HG02852 (cell line): Measurements from ENCODE around the gene LSM4.

Experiments
- ATAC-seq: cut with Tn5 transposase; IDR thresholded peaks from one replicate; pipeline ENCODE4 v1.9.1; 2021; ENCODE audit warnings: mild to moderate bottlenecking, moderate library complexity; ENCODE audit not compliant: unreplicated experiment

LSM4 gene

GRCh38 chr19:18293642-18294466 is 29.0 kb downstream of the LSM4 start:
- no peak for ATAC-seq

- ATAC-seq: no peak
These were observed 29.9 kb downstream of the LSM4 start for GRCh38 chr19:18292810-18293641.

DNA sequence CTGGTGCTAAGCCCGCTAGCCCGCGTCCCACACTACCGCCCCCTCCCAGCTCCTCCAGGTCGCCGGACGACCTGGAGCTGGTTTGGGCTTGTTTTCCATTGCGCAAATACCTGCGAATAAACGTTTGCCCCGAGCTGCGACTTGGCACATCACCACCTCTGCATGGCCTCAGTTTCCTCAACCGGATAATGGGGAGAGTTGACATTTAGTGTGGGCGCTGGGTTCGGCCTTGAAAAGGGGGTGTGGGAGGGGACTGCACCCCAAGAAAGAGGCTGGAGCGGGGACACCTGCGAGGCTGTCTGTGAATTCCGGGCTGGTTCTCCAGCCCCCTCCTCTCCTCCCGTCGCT is 30.4 kb downstream of the LSM4 start:
- no peak for ATAC-seq

DNA sequence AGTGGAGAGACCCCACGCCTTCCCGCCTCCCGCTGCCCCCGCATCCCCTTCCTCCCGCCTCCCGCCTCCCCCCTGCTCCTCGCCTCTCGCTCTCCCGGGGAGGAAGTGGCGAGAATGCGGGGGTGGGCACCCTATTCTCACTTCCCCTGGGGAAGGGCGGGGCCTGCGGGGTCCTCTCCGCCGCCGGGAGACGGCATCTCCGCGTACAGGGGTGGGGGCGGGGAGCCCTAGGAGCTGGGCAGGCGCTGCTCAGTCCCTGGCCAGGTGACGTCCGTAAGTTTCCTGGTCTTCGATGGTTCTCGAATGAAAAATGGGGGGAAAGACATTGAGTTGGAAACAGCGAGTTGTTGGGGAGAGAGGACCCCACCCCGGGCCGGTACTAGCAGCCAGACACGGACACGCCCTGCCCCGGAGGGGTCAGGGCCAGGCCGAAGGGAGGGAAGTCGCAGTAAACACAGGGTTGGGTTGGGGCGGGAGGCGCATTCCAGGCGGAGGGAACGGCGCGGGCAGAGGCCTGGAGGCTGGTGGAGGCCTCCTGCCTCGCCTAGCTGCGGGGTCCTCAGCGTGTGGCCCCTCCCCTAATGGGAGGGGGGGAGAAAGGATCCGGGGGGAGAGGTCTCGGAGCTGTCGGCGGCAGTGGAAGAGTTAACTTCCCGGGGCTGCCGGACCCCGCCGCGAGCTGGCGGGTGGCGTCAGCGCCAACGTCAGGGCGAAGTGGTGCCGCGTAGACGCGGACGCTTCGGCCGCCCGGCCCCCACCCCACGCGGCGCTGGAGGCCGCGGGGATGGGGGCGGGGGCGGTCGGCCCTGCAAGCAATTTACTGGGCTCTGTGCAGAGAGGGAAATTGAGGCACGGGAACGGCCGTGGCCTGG is 31.1 kb downstream of the LSM4 start:
- peak; percentile 52 for ATAC-seq

DNA sequence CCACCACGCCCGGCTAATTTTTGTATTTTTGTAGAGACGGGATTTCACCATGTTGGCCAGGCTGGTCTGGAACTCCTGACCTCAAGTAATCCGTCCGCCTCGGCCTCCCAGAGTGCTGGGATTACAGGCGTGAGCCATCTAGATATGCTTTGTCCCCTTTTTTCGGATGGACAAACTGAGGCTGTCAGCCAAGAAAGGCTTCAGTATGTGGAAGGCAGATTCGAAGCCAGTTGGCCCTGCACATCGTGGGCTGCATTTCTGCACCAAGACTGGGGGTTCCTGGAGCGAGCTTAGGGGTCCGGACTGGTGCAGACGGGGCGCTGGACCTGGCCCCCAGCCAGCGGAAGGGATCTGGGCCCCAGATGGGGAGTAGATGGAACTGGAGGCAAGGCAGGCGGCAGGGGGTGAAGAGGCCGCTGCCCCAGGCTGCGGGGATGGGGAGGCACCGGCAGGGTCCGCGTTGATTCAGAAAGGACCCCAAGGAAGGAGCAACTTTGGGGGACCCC is 31.8 kb downstream of the LSM4 start:
- no peak for ATAC-seq

- ATAC-seq: no peak
These were observed 32.4 kb downstream of the LSM4 start for GRCh38 chr19:18290302-18291018.

- no peak for ATAC-seq
These were observed 33.2 kb downstream of the LSM4 start for GRCh38 chr19:18289471-18290301.

DNA sequence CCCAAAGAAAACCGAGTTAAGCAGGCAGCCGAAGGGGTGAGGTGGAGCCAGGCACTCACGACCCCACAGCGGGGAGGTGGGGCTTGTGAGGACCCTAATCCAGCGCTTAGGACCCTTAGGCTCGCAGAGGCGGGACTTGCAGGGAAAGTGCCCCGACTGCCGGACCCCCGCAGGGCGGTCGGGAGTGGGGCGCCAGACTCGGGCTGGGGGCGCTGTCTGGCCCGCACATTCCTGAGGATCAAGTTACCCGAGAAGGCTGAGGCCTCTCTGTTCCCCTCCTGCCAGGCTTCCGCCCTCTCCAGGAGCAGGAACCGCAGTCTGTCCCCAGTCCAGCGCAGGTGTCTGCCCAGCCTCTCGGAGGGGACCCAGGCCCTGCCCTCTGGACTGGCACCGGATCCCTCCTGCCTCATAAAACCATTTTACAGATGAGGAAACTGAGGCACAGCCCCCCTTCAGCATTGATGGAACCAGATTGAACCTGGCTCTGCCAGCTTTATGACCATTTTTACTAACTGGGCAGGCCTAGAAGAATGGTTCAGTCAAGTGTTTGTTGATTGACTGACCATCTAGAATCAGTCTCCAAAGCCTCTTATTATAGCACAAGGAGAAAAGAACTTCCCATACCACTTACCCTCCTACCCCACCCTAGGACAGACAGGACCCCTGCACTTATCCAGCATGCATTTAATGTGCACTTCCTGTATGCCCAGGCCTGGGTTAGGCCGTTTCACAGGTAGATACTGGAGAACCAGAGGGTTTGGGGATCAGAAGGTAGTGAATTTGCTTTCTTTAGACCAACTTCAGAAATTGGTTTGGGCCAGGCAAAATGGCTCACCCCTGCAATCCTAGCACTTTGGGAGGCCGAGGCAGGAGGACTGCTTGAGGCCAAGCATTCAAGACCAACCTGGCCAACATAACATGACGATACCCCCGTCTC is 34.8 kb downstream of the LSM4 start:
- ATAC-seq: no peak

DNA sequence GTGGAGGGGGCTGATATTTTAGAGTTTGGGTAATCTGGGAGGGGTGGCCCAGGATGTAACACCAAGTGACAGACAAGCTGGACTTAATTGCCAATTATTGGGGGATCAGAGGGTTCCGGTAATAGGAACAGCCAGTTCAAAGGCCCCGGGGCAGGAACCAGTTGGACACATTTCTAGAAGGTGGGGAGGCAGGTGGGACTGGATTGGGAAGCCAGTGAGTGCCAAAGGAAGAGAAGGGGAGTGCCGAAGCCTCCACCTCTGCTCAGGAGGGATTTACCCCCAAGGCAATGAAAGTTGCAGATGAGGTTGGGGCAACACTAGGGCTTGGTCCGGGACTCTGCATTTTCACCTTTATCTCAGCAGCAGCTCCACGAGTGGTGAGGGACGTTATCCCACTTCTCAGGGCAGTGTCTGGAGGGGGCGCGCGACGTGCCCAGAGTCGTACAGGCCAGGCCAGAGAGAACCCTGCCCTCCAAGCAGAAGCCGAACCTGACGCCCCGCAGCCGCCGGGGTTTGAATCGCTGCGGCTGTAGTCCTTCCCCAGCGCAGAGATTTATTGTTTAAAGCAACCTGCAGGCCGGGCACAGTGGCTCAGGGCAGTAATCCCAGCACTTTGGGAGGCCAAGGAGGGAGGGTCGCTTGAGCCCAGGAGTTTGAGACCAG is 35.8 kb downstream of the LSM4 start:
- no peak for ATAC-seq

DNA sequence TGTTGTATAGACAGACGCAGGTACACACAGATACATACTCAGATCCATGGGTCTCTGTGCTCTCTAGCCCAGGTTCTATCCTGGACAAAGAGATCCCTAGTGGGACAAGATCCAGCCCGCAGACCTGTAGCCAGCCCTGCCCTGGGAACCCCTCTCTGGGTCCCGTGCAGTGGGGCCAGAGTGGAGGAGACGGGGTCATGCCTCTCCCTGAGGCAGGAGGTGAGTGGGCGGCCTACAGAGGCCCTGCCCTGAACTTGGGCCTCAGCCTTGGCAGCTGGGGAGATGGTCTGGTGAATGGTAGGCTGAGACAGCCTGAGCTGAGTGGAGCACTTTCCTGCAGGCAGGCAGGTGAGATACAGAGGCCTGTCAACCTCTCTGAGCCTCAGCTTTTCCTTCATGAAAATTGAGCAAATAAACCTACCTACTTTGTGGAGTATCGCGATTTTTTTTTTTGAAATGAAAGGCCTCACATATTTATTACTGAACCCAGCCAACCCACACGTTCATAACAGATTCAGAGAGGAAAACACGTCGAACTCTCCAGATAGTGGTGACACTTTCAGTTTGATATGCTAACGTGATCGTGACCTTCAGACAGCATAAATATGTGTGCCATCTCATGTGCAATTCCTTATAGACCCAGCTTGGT is 38.0 kb downstream of the LSM4 start:
- ATAC-seq: no peak

GRCh38 chr19:18283338-18283737 is 39.5 kb downstream of the LSM4 start:
- no peak for ATAC-seq

DNA sequence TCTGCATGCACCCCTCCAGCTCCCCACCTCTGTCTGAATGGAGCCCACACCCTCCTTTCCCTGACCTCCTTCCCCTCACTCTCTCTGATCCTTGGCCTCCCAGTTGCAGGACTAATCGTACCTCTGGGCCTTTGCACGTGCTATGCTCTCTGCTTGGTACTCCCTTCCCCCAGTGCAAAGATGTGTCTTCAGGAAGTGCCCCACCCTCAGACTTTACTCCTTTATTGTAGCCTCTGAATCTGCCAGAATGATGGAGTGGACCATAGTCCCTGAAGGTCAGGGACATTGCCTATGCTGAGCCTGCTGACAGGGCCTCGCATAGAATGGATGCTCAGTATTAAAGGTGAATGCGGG is 40.1 kb downstream of the LSM4 start:
- no peak for ATAC-seq

DNA sequence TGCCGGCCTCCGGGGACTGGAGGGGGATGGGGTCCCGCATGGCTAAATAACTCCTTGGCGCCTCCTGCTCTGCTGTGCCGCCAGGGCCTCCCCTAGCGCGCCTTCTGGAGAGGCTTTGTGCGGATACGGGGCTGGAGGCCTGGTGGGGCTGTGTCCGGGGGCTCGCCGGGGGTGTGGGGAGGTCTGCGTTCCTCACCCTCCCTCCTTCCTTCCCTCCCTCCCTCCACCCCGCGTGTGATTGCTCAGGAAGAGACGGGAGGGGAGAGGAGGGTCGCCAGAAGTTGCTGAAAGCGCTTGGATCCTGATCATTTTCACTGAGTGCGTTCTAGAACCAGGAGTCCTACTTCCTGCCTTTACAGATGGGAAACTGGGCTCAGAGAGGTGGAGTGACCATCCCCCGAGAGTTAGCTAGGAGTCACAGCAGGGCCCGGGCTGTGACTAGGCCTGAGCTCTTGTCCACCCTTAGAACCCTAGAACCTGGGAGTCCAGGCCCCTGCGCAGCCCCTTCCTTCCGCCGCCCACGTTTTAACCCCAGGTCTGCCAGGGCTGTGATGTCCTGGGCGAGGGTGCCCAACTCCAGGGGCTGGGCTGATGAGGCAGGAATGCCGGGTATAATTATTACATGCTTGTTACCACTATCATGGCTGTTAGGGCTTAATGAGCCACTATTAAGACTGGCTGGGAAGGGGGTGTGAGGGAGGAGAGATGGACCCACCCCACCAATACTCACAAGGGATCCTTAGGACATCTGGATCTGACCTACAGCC is 40.7 kb downstream of the LSM4 start:
- ATAC-seq: no peak

GRCh38 chr19:18281082-18282020 is 41.5 kb downstream of the LSM4 start, which contains the start of gene JUND:
Gene JUND, minus strand, starts transcription at chr19:18281622. Its CDS starts 138 bp downstream, at chr19:18281484.
- ATAC-seq: peak; percentile 68

GRCh38 chr19:18280247-18281081 is 42.4 kb downstream of the LSM4 start:
- no peak for ATAC-seq
